Measurements from ENCODE around the gene SNX3.

SNX3 gene

GRCh38 chr6:108170332-108171290 lies 90.2 kb downstream of the SNX3 start:
- DNase-seq (ENCODE audit: low spot score): no peak

DNA sequence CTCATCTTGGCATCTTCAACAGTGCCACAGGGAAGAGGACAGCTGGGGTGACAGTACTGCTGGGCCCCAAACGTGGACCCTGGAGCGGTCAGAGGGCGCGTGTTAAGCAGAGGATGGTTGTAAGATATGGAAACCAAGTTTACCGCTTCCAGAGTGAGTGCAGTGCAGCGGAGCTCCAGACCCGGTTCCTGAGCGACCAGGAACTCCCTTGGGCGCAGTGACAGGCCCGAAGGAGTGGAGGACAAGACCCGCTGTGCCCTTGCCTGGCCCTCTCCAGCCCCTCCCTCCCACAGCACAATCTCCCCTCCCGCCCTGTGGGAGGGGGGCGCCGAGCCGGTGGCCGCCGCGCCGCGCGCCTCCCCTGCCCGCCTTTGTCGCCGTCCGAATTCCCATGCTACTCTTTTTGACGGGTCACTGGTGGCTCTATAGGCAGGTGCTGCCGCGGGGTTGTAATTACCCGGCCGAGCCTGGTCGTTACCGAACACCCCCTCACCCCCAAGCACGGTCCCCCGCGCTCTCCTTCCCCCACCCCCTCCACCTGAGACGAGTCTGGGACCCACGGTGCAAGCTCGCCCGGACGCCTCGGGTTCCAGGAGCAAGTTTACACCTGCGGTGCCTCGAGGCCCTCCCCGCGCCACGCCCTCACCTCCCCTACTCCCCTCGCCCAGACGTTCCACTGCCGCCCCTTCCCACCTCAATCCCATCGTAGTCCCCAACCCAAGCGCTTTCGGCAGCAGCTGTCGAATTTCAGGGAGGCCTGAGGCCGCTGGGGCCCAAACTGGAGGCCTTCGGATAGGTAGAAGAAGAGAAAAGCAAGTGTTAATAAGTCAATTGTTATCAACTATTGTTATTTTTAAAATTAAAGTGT lies 91.1 kb downstream of the SNX3 start:
- DNase-seq (ENCODE audit: low spot score): no peak

GRCh38 chr6:108168501-108169463 lies 92.1 kb downstream of the SNX3 start:
- DNase-seq (ENCODE audit: low spot score): no peak

- DNase-seq (ENCODE audit: low spot score): no peak
Observed at GRCh38 chr6:108168090-108168463, 92.8 kb downstream of the SNX3 start.

GRCh38 chr6:108167449-108168089 lies 93.3 kb downstream of the SNX3 start:
- no peak for DNase-seq (ENCODE audit: low spot score)

DNA sequence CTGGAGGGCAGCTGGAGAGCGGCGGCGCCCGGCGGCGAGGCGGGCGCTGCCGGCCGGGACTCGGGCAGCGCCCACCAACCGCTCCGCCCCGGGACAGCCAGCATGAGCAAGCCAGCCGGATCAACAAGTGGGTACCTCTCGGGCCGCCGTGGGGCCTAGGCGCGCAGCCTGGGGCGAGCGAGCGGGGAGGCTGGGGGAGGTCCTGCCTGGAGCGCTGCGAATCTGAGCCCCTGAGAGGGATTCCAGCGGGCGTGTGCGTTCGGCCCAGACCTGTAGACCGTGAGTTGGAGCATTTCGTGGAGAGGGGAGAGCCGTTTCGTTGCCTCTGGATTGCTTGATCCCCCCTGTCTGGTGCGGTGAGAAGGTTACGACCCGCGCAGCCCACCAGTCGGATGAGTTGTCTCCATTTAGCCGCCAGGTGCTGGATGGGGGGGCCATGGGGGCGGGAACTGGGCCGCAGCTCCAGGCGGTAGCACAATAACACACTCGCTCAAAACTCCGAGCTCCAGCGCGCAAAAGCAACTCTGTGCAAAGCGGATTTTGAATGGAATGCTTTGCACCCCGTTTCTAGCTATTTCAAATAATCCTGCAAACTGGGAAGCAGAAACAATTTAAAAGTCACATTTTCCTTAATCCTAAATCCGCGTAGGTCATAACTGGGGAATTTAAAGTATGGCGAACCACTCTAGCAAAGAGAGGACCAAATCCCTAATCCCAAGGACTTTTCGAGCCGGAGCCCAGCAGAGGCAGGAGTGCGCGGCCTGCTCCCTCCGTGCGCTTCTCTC lies 94.0 kb downstream of the SNX3 start:
- DNase-seq (ENCODE audit: low spot score): no peak

DNA sequence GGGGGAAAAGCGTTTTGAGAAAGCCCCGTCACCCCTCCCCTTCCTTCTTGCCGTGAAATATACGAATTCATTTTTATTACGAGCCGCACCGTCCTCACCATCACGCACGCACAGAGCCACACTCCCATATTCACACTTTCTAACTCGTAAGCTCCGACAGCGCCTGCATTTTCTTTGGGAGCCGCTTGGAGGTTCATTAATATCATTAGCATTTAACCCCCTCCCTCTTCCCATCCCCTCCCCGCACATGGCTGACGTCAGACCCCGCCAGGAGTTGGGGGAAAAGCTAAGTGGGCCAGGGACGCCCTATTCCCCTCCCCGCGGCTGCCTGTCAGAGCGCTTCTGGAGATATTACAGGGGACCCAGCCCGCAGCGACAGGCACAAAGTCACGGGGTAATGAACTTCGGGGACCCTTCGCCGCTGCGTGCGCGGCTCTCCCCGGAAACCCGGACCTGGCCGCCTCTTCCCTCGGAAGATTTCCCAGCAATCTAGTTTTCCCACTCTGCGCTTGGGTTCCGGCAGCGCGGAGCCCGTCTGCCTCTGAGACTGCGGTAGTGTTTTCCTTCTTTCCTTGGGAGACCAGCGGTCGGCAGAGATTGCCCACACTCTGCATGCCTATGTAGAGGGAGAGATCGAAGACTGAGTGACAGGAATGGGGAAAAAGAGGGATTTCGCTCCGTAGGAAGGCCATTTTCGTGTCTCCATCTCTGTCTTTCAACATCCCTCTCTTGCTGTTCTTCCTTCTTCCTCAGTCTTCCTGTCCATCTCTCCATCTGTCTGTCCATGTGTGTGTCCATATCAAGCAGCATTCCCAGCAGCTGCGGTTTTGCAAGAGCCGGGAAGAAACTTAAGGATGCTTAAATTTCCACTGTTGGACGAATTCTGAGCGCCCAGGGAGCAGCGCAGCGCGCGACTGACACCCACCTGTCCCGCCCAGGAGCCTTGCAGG lies 94.9 kb downstream of the SNX3 start, which contains the start of gene NR2E1:
Gene NR2E1, plus strand, starts transcription at position 309 of the 950 bp plus-strand sequence. CDS start 744 bp downstream, outside the sequence.
- DNase-seq (ENCODE audit: low spot score): no peak

- no peak for DNase-seq (ENCODE audit: low spot score)
Observed at GRCh38 chr6:108164815-108165706, 95.8 kb downstream of the SNX3 start.

DNA sequence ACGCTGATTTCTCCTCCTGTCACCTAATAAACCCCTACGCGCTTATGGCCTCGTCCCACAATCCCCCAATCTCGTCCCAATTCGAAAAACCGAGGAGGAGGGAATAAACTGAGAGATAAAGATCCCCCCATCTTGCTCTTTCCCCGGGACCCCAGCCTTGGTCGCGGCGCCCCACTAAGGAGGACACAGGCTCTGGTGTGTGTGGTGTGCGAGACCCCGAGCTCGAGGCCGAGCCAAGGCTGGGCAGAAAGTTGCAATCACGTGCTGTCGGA lies 96.4 kb downstream of the SNX3 start:
- no peak for DNase-seq (ENCODE audit: low spot score)

DNA sequence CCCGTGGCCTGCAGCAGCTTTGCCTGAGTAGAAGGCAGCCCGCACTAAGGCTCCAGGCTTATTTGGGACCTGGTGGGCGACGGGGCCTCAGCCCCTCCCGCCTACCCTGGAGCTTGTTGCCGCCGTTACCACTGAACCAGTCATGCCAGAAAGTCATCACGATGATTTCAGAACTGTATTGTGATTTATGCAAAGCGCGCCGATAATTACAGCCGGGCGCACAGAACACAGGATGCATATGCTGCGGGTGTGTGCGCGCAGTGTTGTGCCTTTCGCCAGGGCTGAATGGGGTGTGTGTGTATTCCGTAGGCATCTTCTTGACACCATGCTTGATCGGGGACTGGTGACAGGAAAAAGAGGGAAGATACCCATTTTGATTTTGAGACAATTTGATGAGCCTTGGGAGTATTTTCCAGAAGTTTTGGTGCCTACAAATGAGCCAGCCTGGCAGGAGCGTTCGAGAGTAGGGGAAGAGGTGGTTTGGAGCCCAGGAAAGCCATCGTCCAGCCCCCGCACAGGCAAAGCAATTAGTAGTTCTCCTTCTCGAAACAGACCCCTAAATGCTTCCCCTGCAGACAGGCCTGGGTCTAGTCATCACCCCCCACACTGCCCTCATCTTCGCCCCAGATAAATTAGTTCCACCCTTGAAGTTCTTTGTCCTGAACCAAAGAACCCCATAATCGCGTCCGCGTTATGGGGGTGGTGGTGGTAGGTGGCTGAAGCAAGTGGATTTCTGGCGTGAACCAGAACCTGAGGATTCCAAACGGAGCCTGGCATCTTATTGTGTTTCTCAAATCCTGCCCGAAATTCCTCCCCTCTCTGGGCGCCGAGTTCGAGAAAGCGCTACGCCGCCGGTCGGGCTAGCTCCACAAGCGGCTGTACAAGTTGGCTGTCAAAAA lies 96.9 kb downstream of the SNX3 start:
- DNase-seq (ENCODE audit: low spot score): no peak

GRCh38 chr6:108163267-108163643 lies 97.6 kb downstream of the SNX3 start:
- DNase-seq (ENCODE audit: low spot score): no peak

GRCh38 chr6:108161724-108162282 lies 99.0 kb downstream of the SNX3 start:
- DNase-seq (ENCODE audit: low spot score): no peak
